Measurements from ENCODE around the gene MON2. TPM values are rescaled to one million over a fixed set of nuclear protein-coding genes. Genes with fewer than 3 reads are reported as not detected.

MON2 gene
- total and polyA plus RNA-seq, 2 of the 8 experiments (the other 6 are each of a cell fraction or from before 2014, with no cell fraction given) = 3.8 to 21.8 TPM

DNA sequence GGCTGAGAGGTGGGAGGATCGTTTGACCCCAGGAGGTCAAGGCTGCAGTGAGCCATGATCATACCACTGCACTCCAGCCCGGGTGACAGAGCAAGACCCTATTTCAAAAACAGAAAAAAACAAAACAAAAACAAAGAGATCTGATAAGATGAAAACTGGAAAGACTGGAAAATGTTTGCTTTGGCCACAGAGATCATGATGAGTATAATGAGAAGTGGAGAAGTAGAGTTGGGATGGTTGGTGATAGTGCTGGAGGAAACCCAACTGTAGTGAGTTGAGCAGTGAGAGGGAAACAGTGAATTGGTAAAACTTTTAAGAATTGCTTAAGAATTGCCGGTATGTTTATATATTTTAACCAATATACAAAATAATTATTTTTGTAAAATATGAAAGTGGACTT is 39.2 kb downstream of the MON2 start:
- no peaks in the 10 kb centered on the region for H3K79me1 ChIP-seq (ENCODE audit: low read depth, low read length)
- POLR2A ChIA-PET (ENCODE audit: partially characterized antibody) = no interaction called here

More for the DNA sequence above, 39.2 kb downstream of the MON2 start:
- H3K56ac ChIP-seq (replicated peaks; ENCODE audit: insufficient read length, low read depth, low read length) = no peak overlapping the region
- no peak overlapping the region for H2AFZ ChIP-seq (ENCODE audit: low read length)
- H3K79me2 ChIP-seq (ENCODE audit: control insufficient read depth in 1 of 2, insufficient read depth in 2 of 2, low read length in 2 of 2) = no peaks in the 10 kb centered on the region
- TF ChIP-seq KDM5A (IDR thresholded peaks at IDR 0.05; ENCODE audit: low read length) (no peak), SRF (IDR thresholded peaks at IDR 0.05; ENCODE audit: low read depth, low read length) (no peak), JUND (IDR thresholded peaks at IDR 0.05; ENCODE audit: low read length) (no peak), CEBPB (IDR thresholded peaks at IDR 0.05; ENCODE audit: low read depth, low read length) (no peak), CREB1 (IDR thresholded peaks at IDR 0.05) (no peak), TAF1 (IDR thresholded peaks at IDR 0.05; ENCODE audit: low read depth, low read length) (no peak), SP1 (IDR thresholded peaks at IDR 0.05; ENCODE audit: low read depth, low read length) (no peak), TBP (IDR thresholded peaks at IDR 0.05; ENCODE audit: low read depth, low read length) (no peak), MAFK (IDR thresholded peaks at IDR 0.05; ENCODE audit: low read depth, low read length) (no peak)
- no peak for FAIRE-seq
- H3K36me3 ChIP-seq (ENCODE audit: control insufficient read depth in 2 of 4, insufficient read depth in 4 of 4, low read length in 3 of 4) = peaks cover 0 to 3% (median 0%) of the 10 kb centered on the region in 4 experiments; a peak in 3 of 8 replicates
- no peak overlapping the region for H3K4ac ChIP-seq (replicated peaks; ENCODE audit: insufficient read length, low read depth, low read length)
- DNase-seq (ENCODE audit: low read depth in 1 of 2, low spot score in 2 of 2) = no peak
- H2BK20ac ChIP-seq (ENCODE audit: low read length) = no peak overlapping the region
- H2BK120ac ChIP-seq (replicated peaks; ENCODE audit: low read depth, low read length) = no peak overlapping the region
- no peak overlapping the region for H3K9ac ChIP-seq (replicated peaks in 1 of 4; ENCODE audit: extremely low read depth in 1 of 4, low read depth in 3 of 4, low read length in 3 of 4)
- no peaks in the 10 kb centered on the region for H3K4me1 ChIP-seq (replicated peaks in 1 of 4; ENCODE audit: control insufficient read depth in 3 of 4, insufficient read depth in 4 of 4, low read length in 3 of 4)
- no peaks in the 10 kb centered on the region for H4K20me1 ChIP-seq (replicated peaks in 1 of 2; ENCODE audit: control insufficient read depth in 1 of 2, insufficient read depth in 2 of 2, low read length in 2 of 2)
- H3K27me3 ChIP-seq (replicated peaks in 1 of 4; ENCODE audit: control insufficient read depth in 3 of 4, extremely low read depth in 1 of 4, insufficient read depth in 3 of 4, low read length in 3 of 4) = no peaks in the 10 kb centered on the region
- 93% methylated on average over 3 of the region's 3 CpGs; no CpG with 5 or more reads in 1 of the 2 experiments for WGBS, 2 experiments (ENCODE audit: extremely low coverage in 1 of 2, insufficient coverage in 1 of 2, insufficient read length in 1 of 2, insufficient replicate concordance in 2 of 2, low coverage in 1 of 2, low lambda C conversion rate in 2 of 2, missing lambda C conversion rate in 1 of 2)
- no peak overlapping the region for H2BK15ac ChIP-seq (ENCODE audit: low read length)
- CTCF ChIA-PET (ENCODE audit: partially characterized antibody) = interaction anchor here (1.4 kb wide), 1 partner anchor 68 kb away, joined by 3 read pairs; no protein-coding TSS in a partner anchor
- H4K8ac ChIP-seq (ENCODE audit: extremely low read depth, insufficient read depth, low read length) = no peak overlapping the region
- H3K27ac ChIP-seq (ENCODE audit: low read depth, low read length) = no peak overlapping the region
- H3K9me3 ChIP-seq (ENCODE audit: insufficient read depth in 2 of 2, low read depth in 1 of 2, low read length in 1 of 2) = no peaks in the 10 kb centered on the region
- no peak overlapping the region for H3K14ac ChIP-seq (ENCODE audit: insufficient read length)
- no peak overlapping the region for H4K91ac ChIP-seq (replicated peaks; ENCODE audit: insufficient read length, low read length)
- no peak overlapping the region for H2BK5ac ChIP-seq (ENCODE audit: low read depth, low read length)
- H3K4me3 ChIP-seq (ENCODE audit: extremely low read depth in 1 of 4, insufficient read depth in 2 of 4, low read depth in 3 of 4, low read length in 4 of 4) = no peak overlapping the region
- H2BK12ac ChIP-seq (ENCODE audit: low read depth, low read length) = no peak overlapping the region
- H3K23ac ChIP-seq (ENCODE audit: insufficient read length) = no peak overlapping the region
- no peak overlapping the region for H4K5ac ChIP-seq (ENCODE audit: insufficient read length, low read depth, low read length)
- H3K4me2 ChIP-seq (ENCODE audit: insufficient read depth in 1 of 2, low read depth in 2 of 2, low read length in 2 of 2) = no peak overlapping the region
- no peak overlapping the region for H3K18ac ChIP-seq (ENCODE audit: extremely low read depth, low read length)
- no peak overlapping the region for H2AK5ac ChIP-seq (ENCODE audit: low read depth, low read length)
- no peaks in the 10 kb centered on the region for H3K23me2 ChIP-seq (ENCODE audit: low read depth, low read length)
